ENCODE data around the gene SARM1. TPM values are rescaled to one million over a fixed set of nuclear protein-coding genes. Genes with fewer than 3 reads are reported as not detected.

The SARM1 gene
- total and polyA plus RNA-seq, 2 of the 13 experiments (the other 11 are each of a cell fraction or from before 2014, with no cell fraction given), result 0.73 to 0.86 TPM

DNA sequence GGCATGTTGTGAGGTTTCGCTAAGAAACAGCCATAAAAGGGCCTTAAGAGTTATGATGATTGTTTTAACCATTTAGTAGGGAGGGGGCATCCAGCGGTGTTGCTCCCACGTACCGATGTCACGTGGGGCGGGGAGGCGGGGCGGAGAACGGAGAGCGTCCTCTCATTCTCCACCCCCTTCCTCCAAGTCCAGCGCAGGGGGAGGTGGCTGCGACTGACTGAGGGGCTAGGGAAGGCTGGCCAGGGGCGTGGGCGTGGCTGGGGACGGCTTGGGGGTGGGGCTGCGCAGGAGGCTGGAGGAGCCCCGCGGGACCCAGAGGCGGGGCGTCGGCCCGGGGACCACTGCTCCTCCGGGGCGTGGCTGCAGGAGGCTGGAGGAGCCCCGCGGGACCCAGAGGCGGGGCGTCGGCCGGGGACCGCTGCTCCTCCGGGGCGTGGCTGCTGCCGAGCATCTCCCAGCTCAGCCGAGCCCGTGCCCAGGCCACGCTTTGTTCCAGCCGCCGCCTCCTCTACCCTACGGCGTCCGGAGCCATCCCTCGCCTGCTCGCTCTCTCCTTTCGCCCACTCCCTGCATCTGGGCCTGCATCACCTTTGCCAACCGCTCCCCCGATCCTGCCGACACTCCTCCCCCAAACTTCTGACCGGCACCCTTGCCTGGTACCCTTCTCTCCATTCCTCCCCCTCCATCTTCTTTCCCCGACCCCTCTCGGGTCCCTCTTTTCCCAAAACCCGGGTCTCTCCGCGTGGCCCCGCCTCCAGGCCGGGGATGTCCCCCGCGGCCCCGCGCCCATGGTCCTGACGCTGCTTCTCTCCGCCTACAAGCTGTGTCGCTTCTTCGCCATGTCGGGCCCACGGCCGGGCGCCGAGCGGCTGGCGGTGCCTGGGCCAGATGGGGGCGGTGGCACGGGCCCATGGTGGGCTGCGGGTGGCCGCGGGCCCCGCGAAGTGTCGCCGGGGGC lies at the start of gene SARM1 (continued):
- TF ChIP-seq MEF2D (CRISPR knock-in tag; IDR thresholded peaks at IDR 0.05) (no peak), HOXA3 (CRISPR knock-in tag; IDR thresholded peaks at IDR 0.05) (0 out of 2 replicates have a peak, but pooled peaks have one; percentile 9), ZSCAN12 (CRISPR knock-in tag; IDR thresholded peaks at IDR 0.05) (no peak), SP5 (CRISPR knock-in tag; IDR thresholded peaks at IDR 0.05; ENCODE audit: borderline replicate concordance, low read depth) (peak; percentile 78), ZNF292 (CRISPR knock-in tag; IDR thresholded peaks at IDR 0.05; ENCODE audit: borderline replicate concordance, low read depth) (no peak), KDM2A (CRISPR knock-in tag; IDR thresholded peaks at IDR 0.05; ENCODE audit: borderline replicate concordance, low read depth) (peak; percentile 72; the same call in 1 of the 2 replicates), HIVEP1 (CRISPR knock-in tag; IDR thresholded peaks at IDR 0.05) (0 out of 2 replicates have a peak, but pooled peaks have one; percentile 13), RBFOX2 (IDR thresholded peaks at IDR 0.05; ENCODE audit: low read depth, low read length) (peak; percentile 58), RAD51 (IDR thresholded peaks at IDR 0.05; ENCODE audit: borderline replicate concordance) (peak; percentile 69; the same call in 1 of the 2 replicates), SIX1 (CRISPR knock-in tag; IDR thresholded peaks at IDR 0.05; ENCODE audit: borderline replicate concordance) (no peak), PRMT3 (CRISPR knock-in tag; IDR thresholded peaks at IDR 0.05; ENCODE audit: borderline replicate concordance, low read depth) (no peak), ZNF816 (CRISPR knock-in tag; IDR thresholded peaks at IDR 0.05; ENCODE audit: borderline replicate concordance) (no peak), ZNF256 (CRISPR knock-in tag; conservative IDR thresholded peaks at IDR 0.05) (no peak), ZSCAN25 (CRISPR knock-in tag; IDR thresholded peaks at IDR 0.05) (peak; percentile 88), ZNF768 (CRISPR knock-in tag; IDR thresholded peaks at IDR 0.05) (peak; percentile 37; the same call in 1 of the 2 replicates), SP4 (CRISPR knock-in tag; IDR thresholded peaks at IDR 0.05) (peak; percentile 63; the same call in 1 of the 2 replicates), YEATS4 (CRISPR knock-in tag; IDR thresholded peaks at IDR 0.05; ENCODE audit: borderline replicate concordance) (0 out of 2 replicates have a peak, but pooled peaks have one; percentile 35), MEIS1 (CRISPR knock-in tag; IDR thresholded peaks at IDR 0.05; ENCODE audit: borderline replicate concordance) (no peak), ISL2 (CRISPR knock-in tag; IDR thresholded peaks at IDR 0.05) (0 out of 2 replicates have a peak, but pooled peaks have one; percentile 13), MAX (IDR thresholded peaks at IDR 0.05) (peak; percentile 58; the same call in 1 of the 2 replicates), HNRNPLL (IDR thresholded peaks at IDR 0.05; ENCODE audit: low read depth, low read length, poor library complexity, severe bottlenecking) (peak; percentile 72), ZNF678 (CRISPR knock-in tag; IDR thresholded peaks at IDR 0.05) (no peak)
- TF ChIP-seq, protein P1, sequence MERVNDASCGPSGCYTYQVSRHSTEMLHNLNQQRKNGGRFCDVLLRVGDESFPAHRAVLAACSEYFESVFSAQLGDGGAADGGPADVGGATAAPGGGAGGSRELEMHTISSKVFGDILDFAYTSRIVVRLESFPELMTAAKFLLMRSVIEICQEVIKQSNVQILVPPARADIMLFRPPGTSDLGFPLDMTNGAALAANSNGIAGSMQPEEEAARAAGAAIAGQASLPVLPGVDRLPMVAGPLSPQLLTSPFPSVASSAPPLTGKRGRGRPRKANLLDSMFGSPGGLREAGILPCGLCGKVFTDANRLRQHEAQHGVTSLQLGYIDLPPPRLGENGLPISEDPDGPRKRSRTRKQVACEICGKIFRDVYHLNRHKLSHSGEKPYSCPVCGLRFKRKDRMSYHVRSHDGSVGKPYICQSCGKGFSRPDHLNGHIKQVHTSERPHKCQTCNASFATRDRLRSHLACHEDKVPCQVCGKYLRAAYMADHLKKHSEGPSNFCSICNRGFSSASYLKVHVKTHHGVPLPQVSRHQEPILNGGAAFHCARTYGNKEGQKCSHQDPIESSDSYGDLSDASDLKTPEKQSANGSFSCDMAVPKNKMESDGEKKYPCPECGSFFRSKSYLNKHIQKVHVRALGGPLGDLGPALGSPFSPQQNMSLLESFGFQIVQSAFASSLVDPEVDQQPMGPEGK (CRISPR knock-in tag; IDR thresholded peaks at IDR 0.05), result peak; percentile 52
- TF ChIP-seq, protein P2, sequence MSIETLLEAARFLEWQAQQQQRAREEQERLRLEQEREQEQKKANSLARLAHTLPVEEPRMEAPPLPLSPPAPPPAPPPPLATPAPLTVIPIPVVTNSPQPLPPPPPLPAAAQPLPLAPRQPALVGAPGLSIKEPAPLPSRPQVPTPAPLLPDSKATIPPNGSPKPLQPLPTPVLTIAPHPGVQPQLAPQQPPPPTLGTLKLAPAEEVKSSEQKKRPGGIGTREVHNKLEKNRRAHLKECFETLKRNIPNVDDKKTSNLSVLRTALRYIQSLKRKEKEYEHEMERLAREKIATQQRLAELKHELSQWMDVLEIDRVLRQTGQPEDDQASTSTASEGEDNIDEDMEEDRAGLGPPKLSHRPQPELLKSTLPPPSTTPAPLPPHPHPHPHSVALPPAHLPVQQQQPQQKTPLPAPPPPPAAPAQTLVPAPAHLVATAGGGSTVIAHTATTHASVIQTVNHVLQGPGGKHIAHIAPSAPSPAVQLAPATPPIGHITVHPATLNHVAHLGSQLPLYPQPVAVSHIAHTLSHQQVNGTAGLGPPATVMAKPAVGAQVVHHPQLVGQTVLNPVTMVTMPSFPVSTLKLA (IDR thresholded peaks at IDR 0.05), result 0 out of 2 replicates have a peak, but pooled peaks have one; percentile 11
- TF ChIP-seq, protein P3, sequence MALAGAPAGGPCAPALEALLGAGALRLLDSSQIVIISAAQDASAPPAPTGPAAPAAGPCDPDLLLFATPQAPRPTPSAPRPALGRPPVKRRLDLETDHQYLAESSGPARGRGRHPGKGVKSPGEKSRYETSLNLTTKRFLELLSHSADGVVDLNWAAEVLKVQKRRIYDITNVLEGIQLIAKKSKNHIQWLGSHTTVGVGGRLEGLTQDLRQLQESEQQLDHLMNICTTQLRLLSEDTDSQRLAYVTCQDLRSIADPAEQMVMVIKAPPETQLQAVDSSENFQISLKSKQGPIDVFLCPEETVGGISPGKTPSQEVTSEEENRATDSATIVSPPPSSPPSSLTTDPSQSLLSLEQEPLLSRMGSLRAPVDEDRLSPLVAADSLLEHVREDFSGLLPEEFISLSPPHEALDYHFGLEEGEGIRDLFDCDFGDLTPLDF (CRISPR knock-in tag; IDR thresholded peaks at IDR 0.05), result no peak
